Suppressor macrophage (primary cell): ENCODE data around the gene CSNK1D.
A peak's percentile ranks its signal among the peaks of the same experiment; 100 is the strongest.

Source experiments
- DNase-seq, 4 experiments: peaks; one replicate each; pipeline ENCODE4 v3.0.0-alpha.2; 2020 to 2022

CSNK1D gene

GRCh38 chr17:82310877-82311276 is 37.4 kb upstream of the CSNK1D start:
- DNase-seq: no peak

- no peak for DNase-seq
These were observed 36.4 kb upstream of the CSNK1D start for GRCh38 chr17:82309656-82310570.

- DNase-seq: no peak
These were observed 32.3 kb upstream of the CSNK1D start for GRCh38 chr17:82305727-82306300.

GRCh38 chr17:82304826-82305726 is 31.6 kb upstream of the CSNK1D start:
- no peak for DNase-seq

- DNase-seq: no peak
These were observed 30.7 kb upstream of the CSNK1D start for GRCh38 chr17:82303944-82304808.

GRCh38 chr17:82302991-82303943 is 29.8 kb upstream of the CSNK1D start:
- DNase-seq: no peak

GRCh38 chr17:82302568-82302963 is 29.1 kb upstream of the CSNK1D start:
- no peak for DNase-seq

- DNase-seq: peak in 1 of 4 experiments; percentile 46
These were observed 28.5 kb upstream of the CSNK1D start for GRCh38 chr17:82301916-82302567.

- no peak for DNase-seq
These were observed 27.9 kb upstream of the CSNK1D start for GRCh38 chr17:82301300-82301915.

GRCh38 chr17:82300707-82301270 is 27.3 kb upstream of the CSNK1D start:
- DNase-seq: peak; percentile 68 to 89 (median 76)

- DNase-seq: no peak
These were observed 26.7 kb upstream of the CSNK1D start for GRCh38 chr17:82300228-82300627.

- DNase-seq: no peak
These were observed 26.0 kb upstream of the CSNK1D start for GRCh38 chr17:82299452-82299851.

GRCh38 chr17:82298538-82299421 is 25.3 kb upstream of the CSNK1D start:
- no peak for DNase-seq

GRCh38 chr17:82297714-82298537 is 24.4 kb upstream of the CSNK1D start:
- DNase-seq: peak; percentile 94 to 97 (median 96)

GRCh38 chr17:82297280-82297713 is 23.8 kb upstream of the CSNK1D start:
- DNase-seq: peak; percentile 78 to 93 (median 91)

GRCh38 chr17:82296511-82297279 is 23.2 kb upstream of the CSNK1D start:
- no peak for DNase-seq

- DNase-seq: no peak
These were observed 21.9 kb upstream of the CSNK1D start for GRCh38 chr17:82295472-82295814.
